Loucy (cell line): ENCODE measurements around the gene TCEANC.
"Not testable (repeated sequence)": the region's sequence is repeated elsewhere in the genome, so short reads cannot be mapped to it uniquely, and the experiment has no call there.

Source experiments
- H2AFZ ChIP-seq: fragments of 200-600 bp; sonication (generic); 2 replicates; pipeline ENCODE4 v1.6.0; 2016; ENCODE audit warnings: antibody characterized with exemption, mild to moderate bottlenecking, low read length, moderate library complexity
- H3F3A ChIP-seq: fragments of 200-600 bp; 2 replicates; pipeline ENCODE4 v1.6.0; 2016; ENCODE audit warnings: antibody characterized with exemption, low read depth, mild to moderate bottlenecking
- H3K27me3 ChIP-seq: fragments of 200-600 bp; sonication (generic); 2 replicates; pipeline ENCODE4 v1.6.1; 2014; ENCODE audit warnings: low read length, mild to moderate bottlenecking; ENCODE audit not compliant: insufficient read depth, poor library complexity, severe bottlenecking
- H3K36me3 ChIP-seq: fragments of 200-600 bp; sonication (generic); 2 replicates; pipeline ENCODE4 v1.6.1; 2016; ENCODE audit warnings: low read length; ENCODE audit not compliant: insufficient read depth
- H3K4me1 ChIP-seq: fragments of 200-600 bp; sonication (generic); 2 replicates; pipeline ENCODE4 v1.5.1; 2014; ENCODE audit warnings: low read length, mild to moderate bottlenecking; ENCODE audit not compliant: insufficient read depth, poor library complexity, severe bottlenecking
- H3K4me2 ChIP-seq: fragments of 200-600 bp; sonication (generic); 2 replicates; pipeline ENCODE4 v1.6.0; 2014; ENCODE audit warnings: antibody characterized with exemption, low read length, low read depth, mild to moderate bottlenecking; ENCODE audit not compliant: poor library complexity, severe bottlenecking
- H3K4me3 ChIP-seq: fragments of 200-600 bp; sonication (generic); 2 replicates; pipeline ENCODE4 v1.5.1; 2014; ENCODE audit warnings: low read length, mild to moderate bottlenecking, mixed read lengths; ENCODE audit not compliant: poor library complexity, severe bottlenecking
- H3K79me2 ChIP-seq: fragments of 200-600 bp; sonication (generic); 2 replicates; pipeline ENCODE4 v1.6.1; 2014; ENCODE audit warnings: low read length; ENCODE audit not compliant: insufficient read depth
- H3K9ac ChIP-seq: fragments of 200-600 bp; sonication (generic); 2 replicates; pipeline ENCODE4 v1.6.0; 2014; ENCODE audit warnings: mild to moderate bottlenecking, low read depth, low read length, moderate library complexity; ENCODE audit not compliant: poor library complexity, severe bottlenecking
- H3K9me2 ChIP-seq: fragments of 200-600 bp; sonication (generic); replicated peaks from 2 replicates; pipeline ENCODE4 v1.6.1; 2016; ENCODE audit warnings: low read depth, low read length, mixed read lengths
- H3K9me3 ChIP-seq: fragments of 200-600 bp; sonication (generic); 2 replicates; pipeline ENCODE4 v1.6.1; 2014; ENCODE audit warnings: mild to moderate bottlenecking, antibody characterized with exemption, low read length, low read depth; ENCODE audit not compliant: insufficient read depth
- H4K20me1 ChIP-seq: fragments of 200-600 bp; sonication (generic); 2 replicates; pipeline ENCODE4 v1.6.0; 2014; ENCODE audit warnings: antibody characterized with exemption, low read length, mild to moderate bottlenecking; ENCODE audit not compliant: insufficient read depth, poor library complexity, severe bottlenecking
- CTCF ChIP-seq: fragments of 200-600 bp; sonication (generic); conservative IDR thresholded peaks from 2 replicates; pipeline ENCODE4 v1.5.1; 2014; ENCODE audit warnings: mild to moderate bottlenecking, antibody characterized with exemption, low read length
- EZH2phosphoT487 ChIP-seq: fragments of 200-600 bp; IDR thresholded peaks from 2 replicates; pipeline ENCODE4 v1.6.1; 2018; ENCODE audit warnings: antibody characterized with exemption, mild to moderate bottlenecking, moderate library complexity, borderline replicate concordance

The TCEANC gene

DNA sequence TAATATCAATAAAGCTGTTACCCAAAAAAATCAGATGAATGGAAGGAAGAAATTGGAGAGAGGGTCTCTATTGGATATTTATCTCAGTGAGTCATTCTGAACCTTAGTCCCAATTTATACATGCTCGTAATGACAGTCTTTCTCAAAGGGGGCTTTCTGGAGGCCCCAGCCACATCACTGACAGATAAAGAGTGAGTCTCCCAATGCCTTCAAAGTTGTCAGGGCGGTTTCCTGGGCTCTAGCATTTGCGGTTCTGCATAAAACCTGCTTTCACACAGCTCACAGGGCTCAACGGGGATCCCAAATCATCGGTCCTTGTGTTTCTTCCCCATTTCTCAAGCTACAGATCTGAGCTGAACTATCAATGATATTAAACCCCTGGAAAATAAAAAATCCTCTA is 17.3 kb downstream of the TCEANC start:
- Histone ChIP-seq H3K4me3 (no peak overlapping the region), H3K36me3 (no peaks in the 10 kb centered on the region), H3K9me2 (no peaks in the 10 kb centered on the region), H2AFZ (no peak overlapping the region), H3K4me2 (no peak overlapping the region), H3K4me1 (no peaks in the 10 kb centered on the region), H3K79me2 (no peaks in the 10 kb centered on the region), H3K9ac (no peak overlapping the region), H3K9me3 (no peaks in the 10 kb centered on the region), H3K27me3 (no peaks in the 10 kb centered on the region), H4K20me1 (no peaks in the 10 kb centered on the region), H3F3A (no peaks in the 10 kb centered on the region)
- TF ChIP-seq CTCF, result no peak
- TF ChIP-seq EZH2phosphoT487, result no peak

- H3K79me2 ChIP-seq, result no peaks in the 10 kb centered on the region
- no peaks in the 10 kb centered on the region for H3K4me1 ChIP-seq
- H3K36me3 ChIP-seq, result no peaks in the 10 kb centered on the region
- no peaks in the 10 kb centered on the region for H3F3A ChIP-seq
- no peaks in the 10 kb centered on the region for H3K9me2 ChIP-seq
- no peak for TF ChIP-seq CTCF
- no peak for TF ChIP-seq EZH2phosphoT487
- no peaks in the 10 kb centered on the region for H3K9me3 ChIP-seq
- no peaks in the 10 kb centered on the region for H3K27me3 ChIP-seq
- no peak overlapping the region for H3K4me2 ChIP-seq
- H2AFZ ChIP-seq, result no peak overlapping the region
- no peak overlapping the region for H3K9ac ChIP-seq
- no peaks in the 10 kb centered on the region for H4K20me1 ChIP-seq
- H3K4me3 ChIP-seq, result no peak overlapping the region
Measured at GRCh38 chrX:13673016-13673415, 20.1 kb downstream of the TCEANC start.

GRCh38 chrX:13676885-13677284 is 23.9 kb downstream of the TCEANC start:
- H3K4me2 ChIP-seq, result no peak overlapping the region
- no peak overlapping the region for H3K9ac ChIP-seq
- no peaks in the 10 kb centered on the region for H3K79me2 ChIP-seq
- no peaks in the 10 kb centered on the region for H3K27me3 ChIP-seq
- no peaks in the 10 kb centered on the region for H3F3A ChIP-seq
- no peak overlapping the region for H2AFZ ChIP-seq
- peaks cover 3% of the 10 kb centered on the region for H3K4me1 ChIP-seq
- no peaks in the 10 kb centered on the region for H3K36me3 ChIP-seq
- H3K9me3 ChIP-seq, result no peaks in the 10 kb centered on the region
- TF ChIP-seq CTCF, result no peak
- no peak for TF ChIP-seq EZH2phosphoT487
- no peaks in the 10 kb centered on the region for H4K20me1 ChIP-seq
- no peaks in the 10 kb centered on the region for H3K9me2 ChIP-seq
- no peak overlapping the region for H3K4me3 ChIP-seq

GRCh38 chrX:13679700-13680099 is 26.8 kb downstream of the TCEANC start:
- H3K4me3 ChIP-seq, H3K4me1 ChIP-seq, H3K36me3 ChIP-seq, H3K9ac ChIP-seq, H3K4me2 ChIP-seq, H3F3A ChIP-seq, H3K27me3 ChIP-seq, H2AFZ ChIP-seq, H3K9me2 ChIP-seq, H3K9me3 ChIP-seq, H3K79me2 ChIP-seq, H4K20me1 ChIP-seq: not testable (repeated sequence)
